ENCODE measurements around the gene NKX1-1.
A peak's percentile ranks its signal among the peaks of the same experiment; 100 is the strongest.

The NKX1-1 gene

GRCh38 chr4:1356181-1356998 lies 49.9 kb downstream of the NKX1-1 start:
- DNase-seq = peak; percentile 13 to 40

DNA sequence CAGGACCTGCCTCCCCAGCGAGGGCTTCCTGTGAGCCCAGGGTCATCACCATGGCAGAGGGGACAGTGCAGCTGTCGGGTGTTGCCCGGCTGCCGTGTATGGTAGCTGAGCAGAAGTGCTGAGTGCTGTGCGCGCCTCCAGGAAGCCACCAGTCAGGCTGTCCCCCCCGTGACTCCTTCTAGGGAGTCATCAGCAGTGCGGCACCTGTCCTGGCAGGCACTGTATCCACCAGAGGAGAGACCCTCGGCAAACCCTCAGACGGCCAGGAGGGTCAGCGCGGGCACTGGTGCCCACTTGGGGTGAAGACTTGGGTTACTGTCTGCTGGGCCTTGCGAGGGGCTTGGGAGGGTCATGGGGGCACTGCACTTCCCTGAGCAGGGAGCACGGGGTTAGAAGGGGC lies 50.9 kb downstream of the NKX1-1 start:
- DNase-seq = no peak

DNA sequence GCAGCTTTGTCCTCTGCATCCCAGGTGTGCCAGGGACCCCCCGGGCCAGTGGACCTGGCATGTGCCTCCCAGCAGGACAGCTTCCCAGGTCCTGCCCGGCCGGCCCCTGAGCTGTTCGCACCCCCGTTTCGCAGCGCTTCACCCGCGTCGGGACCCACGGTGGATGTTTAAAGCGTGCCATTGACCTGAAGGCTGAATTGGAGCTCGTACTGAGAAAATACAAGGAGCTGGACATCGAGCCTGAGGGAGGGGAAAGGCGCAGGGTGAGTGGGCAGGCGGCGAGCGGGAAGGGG lies 51.3 kb downstream of the NKX1-1 start:
- no peak for DNase-seq

DNA sequence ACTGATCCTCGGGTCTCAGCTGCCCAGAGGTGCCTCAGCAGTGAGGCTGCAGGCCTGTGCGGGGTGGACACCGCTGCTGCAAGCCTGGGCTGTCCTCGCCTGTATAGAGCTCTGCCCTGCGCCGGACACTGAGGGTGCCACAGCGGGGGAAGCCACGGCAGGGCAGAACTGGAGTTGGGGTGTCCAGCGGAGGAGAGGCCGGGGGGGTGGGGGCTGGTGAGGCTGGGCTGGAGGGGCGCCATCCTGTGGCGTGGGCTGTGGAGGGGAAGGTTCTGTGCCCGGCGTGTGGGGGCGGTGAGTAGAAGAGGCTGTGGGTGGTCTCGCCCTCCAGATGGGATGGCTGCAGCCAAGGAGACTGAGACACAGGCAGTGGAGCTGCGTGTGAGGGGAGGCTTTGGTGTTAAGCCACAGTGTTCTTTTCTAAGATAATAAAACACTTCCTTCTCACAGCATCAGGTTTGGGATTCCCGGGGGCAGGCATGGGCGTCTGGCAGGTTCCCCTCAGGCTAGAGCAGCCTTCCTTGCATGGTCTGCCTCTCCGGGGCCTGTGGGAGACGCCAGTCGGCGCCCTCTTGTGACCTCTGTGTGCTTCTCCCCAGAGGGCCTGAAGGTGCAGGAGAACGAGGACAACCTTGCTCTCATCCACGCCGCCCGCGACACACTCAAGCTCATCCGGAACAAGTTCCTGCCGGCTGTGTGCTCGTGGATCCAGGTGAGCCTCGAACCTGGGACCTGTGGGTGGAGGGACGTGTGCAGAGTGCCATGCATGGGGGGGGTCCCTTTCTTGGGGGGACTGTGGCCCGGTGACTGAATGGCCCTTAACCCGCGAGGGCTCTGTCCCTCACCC lies 51.9 kb downstream of the NKX1-1 start:
- DNase-seq = no peak

DNA sequence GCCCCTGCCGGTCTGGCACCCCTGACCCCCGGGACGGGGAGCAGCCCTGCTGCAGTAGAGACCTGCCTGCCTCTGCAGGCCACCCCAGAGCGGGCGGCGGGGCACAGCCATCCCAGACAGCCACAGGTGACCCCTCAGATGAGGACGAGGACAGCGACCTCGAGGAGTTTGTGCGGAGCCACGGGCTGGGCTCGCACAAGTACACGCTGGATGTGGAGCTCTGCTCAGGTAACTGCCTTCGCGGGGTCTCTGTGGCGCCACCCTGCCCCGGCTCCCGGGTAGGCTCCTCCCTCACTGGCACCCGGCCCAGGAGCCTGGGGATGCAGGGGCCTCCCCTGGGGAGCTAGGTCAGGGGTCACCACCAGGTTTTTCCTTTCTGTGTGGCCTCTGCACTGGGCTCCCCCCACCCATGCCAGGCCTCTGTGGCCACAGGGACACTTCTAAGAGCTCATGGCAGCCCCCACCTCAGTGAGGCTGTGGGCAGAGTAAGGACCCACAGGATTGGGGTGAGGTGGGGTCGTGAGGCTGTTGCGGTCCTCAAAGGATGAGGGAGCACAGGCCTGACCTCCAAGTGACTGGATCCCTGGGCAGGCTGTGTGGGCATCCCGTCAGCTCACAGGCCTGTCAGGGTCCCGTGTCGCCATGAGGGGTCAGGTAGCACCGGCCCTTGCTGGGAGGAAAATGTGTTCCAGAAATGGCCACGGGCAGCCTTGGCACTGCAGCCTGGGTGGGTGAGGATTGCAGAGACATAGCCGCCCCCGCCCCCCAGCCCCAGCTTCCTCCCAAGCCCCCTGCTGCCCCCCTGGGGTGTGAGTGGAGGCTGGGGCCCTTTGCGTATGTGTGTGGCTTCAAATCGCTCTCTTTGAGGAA lies 52.8 kb downstream of the NKX1-1 start:
- no peak for DNase-seq

All from NCI-H1930 (cell line).